Measurements from ENCODE around the gene RFX1. TPM values are rescaled to one million over a fixed set of nuclear protein-coding genes. Genes with fewer than 3 reads are reported as not detected.
"Not testable (repeated sequence)": the region's sequence is repeated elsewhere in the genome, so short reads cannot be mapped to it uniquely, and the experiment has no call there.

RFX1 gene
- total RNA-seq, 2 experiments from 2014 or later, result 14.6 to 16.3 TPM

DNA sequence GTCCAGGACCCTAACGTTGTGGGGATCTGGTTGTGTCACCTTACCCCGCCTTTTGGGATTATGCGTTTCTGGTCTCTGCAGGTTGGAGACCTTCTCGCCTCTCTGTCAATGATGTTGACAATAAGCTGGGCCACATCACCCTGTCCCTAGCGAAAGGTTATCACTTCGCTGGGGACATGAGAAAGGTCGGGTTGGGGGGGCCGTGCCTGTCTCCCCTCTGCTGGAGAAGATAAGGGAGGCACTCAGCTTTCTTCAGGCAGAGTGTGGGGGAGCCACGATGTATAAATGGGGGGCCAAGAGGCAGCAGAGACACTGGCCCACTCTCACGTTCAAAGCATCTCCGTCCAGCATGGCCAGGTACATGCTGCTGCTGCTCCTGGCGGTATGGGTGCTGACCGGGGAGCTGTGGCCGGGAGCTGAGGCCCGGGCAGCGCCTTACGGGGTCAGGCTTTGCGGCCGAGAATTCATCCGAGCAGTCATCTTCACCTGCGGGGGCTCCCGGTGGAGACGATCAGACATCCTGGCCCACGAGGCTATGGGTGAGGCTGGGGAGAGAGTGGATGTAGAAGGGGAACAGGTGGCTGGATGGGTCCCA is 21.8 kb upstream of the RFX1 start, which contains the start of gene RLN3:
Gene RLN3 (plus strand): TSS at position 293 of the 595 bp plus-strand sequence. CDS start 57 bp downstream, at position 350.
- H3K27ac Mint-ChIP-seq, result peak within 1 kb of the TSS; percentile 12
- ChIA-PET CTCF (no interaction called here), POLR2A (interaction anchor here (0.6 to 2.3 kb wide), 3 partner anchors 21 to 150 kb away, joined by 3 to 13 read pairs (median 3); partner anchors contain the start of gene RFX1)
- Histone ChIP-seq H3K27ac (ENCODE audit: low read depth in 1 of 2, low read length in 2 of 2) (no peak within 1 kb of the TSS), H3K4me1 (ENCODE audit: insufficient read depth, low read length) (peaks cover 47% of the 10 kb centered on the region), H3K4me3 (ENCODE audit: low read length) (no peak within 1 kb of the TSS), H3K36me3 (ENCODE audit: insufficient read depth, low read length) (no peaks in the 10 kb centered on the region), H3K9me3 (ENCODE audit: control insufficient read depth in 1 of 2, insufficient read depth in 1 of 2, low read length in 2 of 2) (no peaks in the 10 kb centered on the region), H3K27me3 (ENCODE audit: control insufficient read depth in 1 of 2, insufficient read depth in 2 of 2, low read length in 2 of 2) (no peaks in the 10 kb centered on the region)
- no peaks in the 10 kb centered on the region for H3K9me3 Mint-ChIP-seq
- no peaks in the 10 kb centered on the region for H3K27me3 Mint-ChIP-seq
- peaks cover 12% of the 10 kb centered on the region for H3K36me3 Mint-ChIP-seq (ENCODE audit: low read depth)
- TF ChIP-seq, protein P1, sequence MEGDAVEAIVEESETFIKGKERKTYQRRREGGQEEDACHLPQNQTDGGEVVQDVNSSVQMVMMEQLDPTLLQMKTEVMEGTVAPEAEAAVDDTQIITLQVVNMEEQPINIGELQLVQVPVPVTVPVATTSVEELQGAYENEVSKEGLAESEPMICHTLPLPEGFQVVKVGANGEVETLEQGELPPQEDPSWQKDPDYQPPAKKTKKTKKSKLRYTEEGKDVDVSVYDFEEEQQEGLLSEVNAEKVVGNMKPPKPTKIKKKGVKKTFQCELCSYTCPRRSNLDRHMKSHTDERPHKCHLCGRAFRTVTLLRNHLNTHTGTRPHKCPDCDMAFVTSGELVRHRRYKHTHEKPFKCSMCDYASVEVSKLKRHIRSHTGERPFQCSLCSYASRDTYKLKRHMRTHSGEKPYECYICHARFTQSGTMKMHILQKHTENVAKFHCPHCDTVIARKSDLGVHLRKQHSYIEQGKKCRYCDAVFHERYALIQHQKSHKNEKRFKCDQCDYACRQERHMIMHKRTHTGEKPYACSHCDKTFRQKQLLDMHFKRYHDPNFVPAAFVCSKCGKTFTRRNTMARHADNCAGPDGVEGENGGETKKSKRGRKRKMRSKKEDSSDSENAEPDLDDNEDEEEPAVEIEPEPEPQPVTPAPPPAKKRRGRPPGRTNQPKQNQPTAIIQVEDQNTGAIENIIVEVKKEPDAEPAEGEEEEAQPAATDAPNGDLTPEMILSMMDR (IDR thresholded peaks at IDR 0.05), result no peak
- DNase-seq (no peak), ATAC-seq (ENCODE audit: poor library complexity) (no peak)
- peaks cover 41% of the 10 kb centered on the region for H3K4me1 Mint-ChIP-seq (ENCODE audit: low read depth)
- peak within 1 kb of the TSS; percentile 60 for H3K4me3 Mint-ChIP-seq
- intact Hi-C loops (cut with DNase I, micrococcal nuclease), result no loop called here

DNA sequence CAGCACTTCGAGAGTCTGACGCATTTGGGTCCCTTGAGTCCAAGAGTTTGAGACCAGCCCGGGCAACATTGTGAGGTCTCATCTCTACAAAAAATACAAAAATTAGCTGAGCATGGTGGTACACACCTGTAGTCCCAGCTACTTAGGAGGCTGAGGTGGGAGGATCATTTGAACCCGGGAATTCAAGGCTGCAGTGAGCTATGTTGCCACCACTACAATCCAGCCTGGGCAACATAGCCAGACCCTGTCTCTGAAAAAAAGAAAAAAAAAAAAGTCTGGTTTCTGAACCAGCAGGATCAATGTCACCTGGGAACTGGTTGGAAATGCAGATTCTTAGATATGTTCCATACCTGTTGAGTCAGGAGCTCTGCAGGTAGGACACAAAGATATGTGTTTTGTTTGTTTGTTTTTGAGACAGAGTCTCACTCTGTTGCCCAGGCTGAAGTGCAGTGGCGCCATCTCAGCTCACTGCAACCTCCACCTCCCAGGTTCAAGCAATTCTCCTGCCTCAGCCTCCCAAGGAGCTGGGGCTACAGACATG is 20.6 kb upstream of the RFX1 start:
- peaks cover 38% of the 10 kb centered on the region for H3K4me1 ChIP-seq (ENCODE audit: insufficient read depth, low read length)
- H3K36me3 ChIP-seq (ENCODE audit: insufficient read depth, low read length); H3K4me3 ChIP-seq (ENCODE audit: low read length); intact Hi-C loops (cut with DNase I, micrococcal nuclease); H3K4me3 Mint-ChIP-seq; H3K9me3 ChIP-seq (ENCODE audit: control insufficient read depth in 1 of 2, insufficient read depth in 1 of 2, low read length in 2 of 2); H3K27me3 ChIP-seq (ENCODE audit: control insufficient read depth in 1 of 2, insufficient read depth in 2 of 2, low read length in 2 of 2); H3K27me3 Mint-ChIP-seq; H3K36me3 Mint-ChIP-seq (ENCODE audit: low read depth); CTCF ChIA-PET; H3K27ac ChIP-seq (ENCODE audit: low read depth in 1 of 2, low read length in 2 of 2); DNase-seq; ATAC-seq (ENCODE audit: poor library complexity); H3K9me3 Mint-ChIP-seq; H3K27ac Mint-ChIP-seq: not testable (repeated sequence)
- peaks cover 32% of the 10 kb centered on the region for H3K4me1 Mint-ChIP-seq (ENCODE audit: low read depth)
- POLR2A ChIA-PET, result interaction anchor here (0.7 to 2.3 kb wide), 3 partner anchors 20 to 49 kb away, joined by 3 to 13 read pairs (median 3); partner anchors contain the start of gene RFX1

- POLR2A ChIA-PET, result no interaction called here
- TF ChIP-seq, protein P1 (IDR thresholded peaks at IDR 0.05), result peak; percentile 26
- Mint-ChIP-seq H3K36me3 (ENCODE audit: low read depth) (no peaks in the 10 kb centered on the region), H3K27me3 (no peaks in the 10 kb centered on the region), H3K9me3 (no peaks in the 10 kb centered on the region), H3K4me1 (ENCODE audit: low read depth) (peaks cover 18% of the 10 kb centered on the region), H3K27ac (peak overlapping the region; percentile 44), H3K4me3 (no peak overlapping the region)
- ATAC-seq (ENCODE audit: poor library complexity), result no peak
- Histone ChIP-seq H3K36me3 (ENCODE audit: insufficient read depth, low read length) (no peaks in the 10 kb centered on the region), H3K27ac (ENCODE audit: low read depth in 1 of 2, low read length in 2 of 2) (no peak overlapping the region), H3K4me1 (ENCODE audit: insufficient read depth, low read length) (peaks cover 24% of the 10 kb centered on the region), H3K4me3 (ENCODE audit: low read length) (no peak overlapping the region), H3K27me3 (ENCODE audit: control insufficient read depth in 1 of 2, insufficient read depth in 2 of 2, low read length in 2 of 2) (no peaks in the 10 kb centered on the region), H3K9me3 (ENCODE audit: control insufficient read depth in 1 of 2, insufficient read depth in 1 of 2, low read length in 2 of 2) (no peaks in the 10 kb centered on the region)
- CTCF ChIA-PET, result interaction anchor here (0.7 to 1.8 kb wide), 2 partner anchors 10 to 497 kb away, joined by 3 to 6 read pairs; no protein-coding TSS in a partner anchor
- intact Hi-C loops (cut with DNase I, micrococcal nuclease), result loop anchor here in 1 of 2 experiments (1.0 kb wide), 1 partner anchor 16 kb away; no protein-coding TSS in a partner anchor
- DNase-seq, result peak in 3 of 14 experiments; percentile 46 to 64 (median 61)
These were observed 17.5 kb upstream of the RFX1 start for GRCh38 chr19:14023404-14024235.

Data from CD4-positive, alpha-beta T cell (primary cell).